C4-2B (cell line): Measurements from ENCODE around the gene RASA2.

Source experiments
- CTCF ChIP-seq: fragments of 450-650 bp; conservative IDR thresholded peaks from 2 replicates; pipeline ENCODE4 v1.5.1; 2017; ENCODE audit warnings: mild to moderate bottlenecking
- ZFX ChIP-seq: fragments of 450-650 bp; IDR thresholded peaks from 2 replicates; pipeline ENCODE4 v1.6.1; 2017

- TF ChIP-seq CTCF (no peak), ZFX (no peak)
Observed at GRCh38 chr3:141594357-141594756, 107.5 kb downstream of the RASA2 start.
